Fibroblast of mammary gland (primary cell): ENCODE results near the gene WSCD2.

ENCODE experiments used
- DNase-seq: peaks from one replicate; pipeline ENCODE4 v3.0.0-alpha.2; 2010; ENCODE audit warnings: low read depth
- H3K4me3 ChIP-seq: 2 replicates; pipeline ENCODE4 v1.5.1; 2011; ENCODE audit warnings: low read depth, mild to moderate bottlenecking, low read length, moderate library complexity; ENCODE audit not compliant: control insufficient read depth
- CTCF ChIP-seq: conservative IDR thresholded peaks from 2 replicates; pipeline ENCODE4 v1.5.1; 2011; ENCODE audit warnings: low read depth, low read length, inconsistent platforms; ENCODE audit not compliant: control insufficient read depth, insufficient read depth

The WSCD2 gene

GRCh38 chr12:108277613-108278012, 148.5 kb downstream of the WSCD2 start:
- DNase-seq: no peak
- H3K4me3 ChIP-seq: no peak overlapping the region
- TF ChIP-seq CTCF: no peak

GRCh38 chr12:108282160-108282559, 153.1 kb downstream of the WSCD2 start:
- H3K4me3 ChIP-seq: no peak overlapping the region
- TF ChIP-seq CTCF: no peak
- DNase-seq: no peak

GRCh38 chr12:108282676-108283075, 153.6 kb downstream of the WSCD2 start:
- no peak overlapping the region for H3K4me3 ChIP-seq
- no peak for DNase-seq
- no peak for TF ChIP-seq CTCF

- no peak overlapping the region for H3K4me3 ChIP-seq
- no peak for TF ChIP-seq CTCF
- DNase-seq: no peak
Measured at GRCh38 chr12:108284163-108284562, 155.1 kb downstream of the WSCD2 start.

GRCh38 chr12:108285016-108285415, 155.9 kb downstream of the WSCD2 start:
- DNase-seq: no peak
- TF ChIP-seq CTCF: no peak
- no peak overlapping the region for H3K4me3 ChIP-seq

GRCh38 chr12:108287227-108287626, 158.1 kb downstream of the WSCD2 start:
- H3K4me3 ChIP-seq: no peak overlapping the region
- DNase-seq: no peak
- TF ChIP-seq CTCF: no peak
